H7 (cell line): ENCODE measurements around the gene GTPBP1. TPM values are rescaled to one million over a fixed set of nuclear protein-coding genes. Genes with fewer than 3 reads are reported as not detected.

Experiments
- DNase-seq: peaks from one replicate; pipeline ENCODE4 v3.0.0; 2012
- H3K27me3 ChIP-seq: 2 replicates; pipeline ENCODE4 v1.6.0; 2011; ENCODE audit warnings: mild to moderate bottlenecking, low read length; ENCODE audit not compliant: control insufficient read depth, insufficient read depth
- H3K36me3 ChIP-seq: replicated peaks from 2 replicates; pipeline ENCODE4 v1.5.1; 2011; ENCODE audit warnings: low read length; ENCODE audit not compliant: control insufficient read depth, insufficient read depth
- H3K4me3 ChIP-seq: 2 replicates; pipeline ENCODE4 v1.5.1; 2011; ENCODE audit warnings: low read depth, mild to moderate bottlenecking, control low read depth, low read length, moderate library complexity; ENCODE audit not compliant: insufficient read depth
- total RNA-seq: library from RNA; depleted of rRNA; stranded (reverse); fragments of >200 nt; shearing (Covaris generic); gene quantifications from 2 replicates; pipeline ENCODE4 v1.2.3, GENCODE V29; 2014; rRNA removed

GTPBP1 gene
- total RNA-seq, 1 experiment from 2014 or later, result 71.4 TPM

DNA sequence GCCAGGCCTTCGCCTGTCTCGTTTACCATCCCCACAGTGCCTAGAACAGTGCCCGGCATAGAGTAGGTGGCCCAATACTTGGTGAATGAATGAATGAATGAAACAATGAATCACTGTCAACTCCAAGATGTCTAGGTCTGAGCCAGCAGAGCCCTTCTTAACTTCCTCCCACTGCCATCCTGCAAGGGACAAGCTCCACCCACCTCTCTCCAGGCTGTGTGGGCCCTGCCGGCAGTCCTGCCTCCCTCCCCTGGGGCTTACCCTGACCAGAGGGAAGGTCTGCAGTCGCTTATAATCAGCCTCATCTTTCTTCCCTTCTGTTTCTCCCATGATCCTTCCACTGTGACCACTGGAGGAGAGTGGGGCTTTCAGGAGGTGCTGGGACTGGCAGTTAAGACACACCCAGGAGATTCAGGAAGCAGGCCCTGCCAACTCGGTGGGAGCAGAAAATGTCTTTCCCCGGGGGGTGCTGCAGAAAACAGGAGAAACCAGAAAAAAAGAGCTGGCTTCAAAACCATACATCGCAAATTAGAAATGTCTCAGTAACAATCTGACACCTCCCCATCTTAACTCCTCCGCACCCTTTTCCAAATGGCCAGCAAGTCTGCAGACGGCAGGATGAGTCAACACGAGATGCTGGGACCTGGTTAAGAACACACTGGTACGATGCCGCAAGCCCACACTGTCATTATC, 76.8 kb downstream of the GTPBP1 start:
- peak; percentile 84 for DNase-seq
- H3K27me3 ChIP-seq, result no peaks in the 10 kb centered on the region

More for the DNA sequence above, 76.8 kb downstream of the GTPBP1 start:
- H3K4me3 ChIP-seq, result no peak overlapping the region
- H3K36me3 ChIP-seq, result no peaks in the 10 kb centered on the region

Other genes with a start within 250 kb of the GTPBP1 start
- gene KDELR3, start 237.8 kb upstream of the GTPBP1 start, total RNA-seq, result 4.5 and 8.2 TPM in 2 replicates
- 257 and 288 TPM in 2 replicates for gene DDX17, start 199.6 kb upstream of the GTPBP1 start, total RNA-seq
- gene DMC1, start 135.8 kb upstream of the GTPBP1 start, total RNA-seq, result 9.8 and 20.4 TPM in 2 replicates
- 1.2 and 3.8 TPM in 2 replicates for gene FAM227A, start 49.6 kb upstream of the GTPBP1 start, total RNA-seq
- 13.3 and 21.1 TPM in 2 replicates for gene CBY1, start 49.3 kb upstream of the GTPBP1 start, total RNA-seq
- gene TOMM22, start 24.0 kb upstream of the GTPBP1 start, total RNA-seq, result 70.8 and 79.3 TPM in 2 replicates
- 33.8 and 34.2 TPM in 2 replicates for gene JOSD1, start 5.0 kb upstream of the GTPBP1 start, total RNA-seq
- gene SUN2, start 50.1 kb downstream of the GTPBP1 start, total RNA-seq, result 31.8 and 33.4 TPM in 2 replicates
- gene DNAL4, start 88.2 kb downstream of the GTPBP1 start, total RNA-seq, result 19.0 and 26.8 TPM in 2 replicates
- 3.6 and 3.7 TPM in 2 replicates for gene NPTXR, start 138.1 kb downstream of the GTPBP1 start, total RNA-seq
- 18.3 and 19.2 TPM in 2 replicates for gene CBX6, start 166.3 kb downstream of the GTPBP1 start, total RNA-seq